Measurements from ENCODE around the gene TRAP1.
A peak's percentile ranks its signal among the peaks of the same experiment; 100 is the strongest.
"Not testable (repeated sequence)": the region's sequence is repeated elsewhere in the genome, so short reads cannot be mapped to it uniquely, and the experiment has no call there.

The TRAP1 gene

GRCh38 chr16:3664187-3664896, 53.0 kb downstream of the TRAP1 start:
- Mint-ChIP-seq H3K27ac (no peak overlapping the region), H3K9me3 (no peaks in the 10 kb centered on the region), H3K36me3 (peaks cover 42 to 65% of the 10 kb centered on the region in 2 donors)

DNA sequence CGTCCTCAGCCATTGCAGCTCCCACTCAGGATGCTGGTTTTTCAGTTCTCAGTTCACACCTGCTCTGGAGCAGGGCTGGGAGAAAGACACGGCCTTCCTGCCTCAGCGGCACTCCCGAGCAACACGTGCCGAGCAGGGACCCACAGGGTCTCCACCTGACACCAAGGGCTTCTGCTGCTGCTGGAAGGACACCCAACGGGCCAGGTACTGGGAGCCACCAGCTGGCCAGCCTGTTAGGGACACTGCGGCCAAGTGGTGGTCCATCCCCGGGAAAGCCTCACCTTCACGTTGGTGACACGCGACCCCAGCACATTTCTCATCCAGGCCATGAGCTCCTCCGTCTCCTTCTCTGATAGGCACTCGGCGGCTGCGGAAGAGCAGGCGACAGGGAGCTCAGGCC, 54.7 kb downstream of the TRAP1 start:
- Mint-ChIP-seq H3K27ac (no peak overlapping the region), H3K4me1 (peaks cover 3 to 4% of the 10 kb centered on the region in 2 donors), H3K9me3 (no peaks in the 10 kb centered on the region), H3K27me3 (no peaks in the 10 kb centered on the region), H3K4me3 (no peak overlapping the region), H3K36me3 (peaks cover 40 to 72% of the 10 kb centered on the region in 2 donors)
- ATAC-seq (replicated peaks) (no peak), DNase-seq (no peak)

More at GRCh38 chr16:3664187-3664896, 53.0 kb downstream of the TRAP1 start:
- DNase-seq (no peak), ATAC-seq (replicated peaks) (no peak)
- Mint-ChIP-seq H3K4me3 (no peak overlapping the region), H3K27me3 (no peaks in the 10 kb centered on the region), H3K4me1 (peaks cover 3 to 4% of the 10 kb centered on the region in 2 donors)

GRCh38 chr16:3661922-3662321, 55.4 kb downstream of the TRAP1 start:
- ATAC-seq (replicated peaks) (no peak), DNase-seq (no peak)
- H3K27ac Mint-ChIP-seq: peak overlapping the region; percentile 14
- no peak overlapping the region for H3K4me3 Mint-ChIP-seq
- peaks cover 6 to 8% of the 10 kb centered on the region in 2 donors for H3K4me1 Mint-ChIP-seq
- H3K36me3 Mint-ChIP-seq: peaks cover 42 to 75% of the 10 kb centered on the region in 2 donors
- H3K9me3 Mint-ChIP-seq: no peaks in the 10 kb centered on the region
- no peaks in the 10 kb centered on the region for H3K27me3 Mint-ChIP-seq

GRCh38 chr16:3661311-3661710, 56.0 kb downstream of the TRAP1 start:
- Mint-ChIP-seq H3K9me3 (no peaks in the 10 kb centered on the region), H3K4me3 (no peak overlapping the region), H3K27ac (peak overlapping the region; percentile 32), H3K27me3 (no peaks in the 10 kb centered on the region), H3K36me3 (peaks cover 45 to 75% of the 10 kb centered on the region in 2 donors), H3K4me1 (peaks cover 4 to 8% of the 10 kb centered on the region in 2 donors)
- no peak for ATAC-seq (replicated peaks)
- DNase-seq: no peak

DNA sequence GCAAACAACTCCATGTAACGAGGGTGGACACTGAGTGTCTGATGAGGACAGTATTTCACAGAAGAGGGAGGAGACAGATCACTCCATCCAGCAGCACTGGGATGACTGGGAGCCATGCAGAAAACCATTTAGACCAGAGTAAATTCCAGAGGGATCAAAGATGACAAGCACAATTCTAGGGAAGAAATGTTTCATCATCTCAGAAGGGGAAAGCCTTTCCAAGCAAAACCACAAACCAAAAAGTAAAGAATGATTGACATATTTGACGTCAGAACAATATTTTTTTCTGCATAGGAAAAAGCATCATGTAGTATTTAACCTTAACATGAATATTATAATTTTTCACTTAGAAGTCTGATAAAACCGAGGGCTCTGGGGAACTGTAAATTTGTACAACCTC, 58.1 kb downstream of the TRAP1 start:
- ATAC-seq (replicated peaks) (no peak), DNase-seq (no peak)
- Mint-ChIP-seq H3K27me3 (no peaks in the 10 kb centered on the region), H3K27ac (peak overlapping the region; percentile 78), H3K9me3 (no peaks in the 10 kb centered on the region), H3K36me3 (peaks cover 49 to 71% of the 10 kb centered on the region in 2 donors), H3K4me3 (no peak overlapping the region), H3K4me1 (peaks cover 4 to 10% of the 10 kb centered on the region in 2 donors)

DNA sequence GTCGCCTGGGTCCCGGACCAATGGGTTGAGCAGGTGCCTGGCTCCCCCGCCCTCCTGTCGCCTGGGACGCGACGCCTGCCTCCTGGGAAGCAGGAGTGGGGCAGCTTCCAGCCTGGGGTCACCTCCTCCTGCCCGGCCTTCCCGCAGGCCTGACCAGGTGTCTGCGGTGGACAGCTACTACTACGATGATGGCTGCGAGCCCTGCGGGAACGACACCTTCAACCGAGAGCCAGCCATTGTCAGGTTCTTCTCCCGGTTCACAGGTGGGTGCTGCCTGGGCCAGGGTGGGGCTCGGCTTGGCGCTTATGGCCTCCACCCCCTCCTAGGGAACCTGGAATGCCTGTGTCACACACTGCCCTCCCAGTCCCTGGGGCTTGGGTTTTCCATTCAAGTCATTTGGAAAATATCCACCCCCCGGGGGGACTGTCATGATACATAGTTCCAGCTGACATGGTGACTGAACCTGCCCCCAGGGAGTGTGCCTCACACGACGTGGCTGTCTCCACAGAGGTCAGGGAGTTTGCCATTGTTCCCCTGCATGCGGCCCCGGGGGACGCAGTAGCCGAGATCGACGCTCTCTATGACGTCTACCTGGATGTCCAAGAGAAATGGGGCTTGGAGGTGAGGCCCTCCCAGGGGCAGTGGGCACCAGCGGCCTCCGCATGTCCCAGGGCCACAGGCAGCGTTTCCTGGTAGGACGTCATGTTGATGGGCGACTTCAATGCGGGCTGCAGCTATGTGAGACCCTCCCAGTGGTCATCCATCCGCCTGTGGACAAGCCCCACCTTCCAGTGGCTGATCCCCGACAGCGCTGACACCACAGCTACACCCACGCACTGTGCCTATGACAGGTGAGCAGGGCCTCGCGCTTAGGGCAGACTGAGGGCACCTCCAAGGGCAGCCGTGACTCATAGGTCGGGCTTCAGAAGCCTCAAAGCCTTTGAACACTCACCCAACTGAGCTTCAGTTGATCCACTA, 60.5 kb downstream of the TRAP1 start:
- Mint-ChIP-seq H3K36me3 (peaks cover 47 to 68% of the 10 kb centered on the region in 2 donors), H3K9me3 (no peaks in the 10 kb centered on the region), H3K27ac (peak overlapping the region; percentile 47), H3K4me3 (no peak overlapping the region), H3K4me1 (peaks cover 5 to 14% of the 10 kb centered on the region in 2 donors), H3K27me3 (no peaks in the 10 kb centered on the region)
- DNase-seq: no peak
- ATAC-seq (replicated peaks): no peak

- not testable (repeated sequence) for H3K27me3 Mint-ChIP-seq; H3K4me3 Mint-ChIP-seq; ATAC-seq (replicated peaks); H3K9me3 Mint-ChIP-seq; DNase-seq
- Mint-ChIP-seq H3K36me3 (peaks cover 45 to 70% of the 10 kb centered on the region in 2 donors), H3K27ac (peak overlapping the region; percentile 59), H3K4me1 (peaks cover 9 to 14% of the 10 kb centered on the region in 2 donors)
These were observed 61.2 kb downstream of the TRAP1 start for GRCh38 chr16:3656160-3656490.

DNA sequence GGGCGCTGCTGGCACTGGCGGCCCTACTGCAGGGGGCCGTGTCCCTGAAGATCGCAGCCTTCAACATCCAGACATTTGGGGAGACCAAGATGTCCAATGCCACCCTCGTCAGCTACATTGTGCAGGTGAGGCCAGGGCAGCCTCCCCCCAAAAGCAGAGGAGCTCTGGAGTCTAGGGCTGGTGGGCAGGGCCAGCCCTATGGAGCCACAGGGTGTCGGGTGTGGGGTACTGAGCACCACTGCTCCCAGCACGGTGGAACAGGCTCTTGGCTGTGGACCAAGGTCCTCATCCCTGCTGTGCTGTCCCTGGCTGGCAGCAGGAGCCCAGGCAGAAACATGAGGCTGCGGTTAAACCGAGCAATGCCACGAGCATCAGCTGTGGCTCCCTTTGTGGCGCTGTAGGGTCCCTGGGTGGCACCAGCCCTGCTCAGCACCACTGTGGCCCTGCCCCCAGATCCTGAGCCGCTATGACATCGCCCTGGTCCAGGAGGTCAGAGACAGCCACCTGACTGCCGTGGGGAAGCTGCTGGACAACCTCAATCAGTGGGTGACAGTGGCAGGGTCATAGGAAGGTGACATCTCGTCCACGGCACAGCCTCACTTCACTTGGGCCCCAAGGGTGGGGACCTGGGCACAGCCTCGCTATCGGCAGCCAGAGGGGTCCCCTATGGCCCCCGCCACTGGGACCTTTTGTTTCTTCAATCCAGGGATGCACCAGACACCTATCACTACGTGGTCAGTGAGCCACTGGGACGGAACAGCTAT, 61.7 kb downstream of the TRAP1 start:
- Mint-ChIP-seq H3K36me3 (peaks cover 43 to 69% of the 10 kb centered on the region in 2 donors), H3K27ac (peak overlapping the region; percentile 59), H3K4me3 (no peak overlapping the region), H3K4me1 (peaks cover 9 to 14% of the 10 kb centered on the region in 2 donors), H3K9me3 (no peaks in the 10 kb centered on the region), H3K27me3 (no peaks in the 10 kb centered on the region)
- DNase-seq (no peak), ATAC-seq (replicated peaks) (no peak)

DNA sequence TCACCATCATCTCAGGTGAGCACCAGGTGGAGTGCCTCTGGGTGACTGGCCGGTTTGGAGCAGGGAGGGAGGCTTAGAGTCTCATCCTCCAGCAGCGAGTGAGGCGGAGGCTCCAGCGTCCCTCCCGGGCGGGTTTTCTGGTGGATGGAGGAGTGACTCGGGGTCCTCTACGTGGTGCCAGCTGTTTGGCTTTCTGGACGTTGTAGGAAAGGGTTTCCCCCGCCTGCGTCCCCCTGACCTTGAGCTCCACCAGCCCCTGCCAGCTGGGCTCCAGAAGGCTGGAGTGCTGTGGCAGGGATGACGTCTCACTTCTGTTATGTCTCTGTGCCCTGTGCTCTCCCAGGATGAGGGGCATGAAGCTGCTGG, 62.3 kb downstream of the TRAP1 start:
- Mint-ChIP-seq H3K9me3 (no peaks in the 10 kb centered on the region), H3K27me3 (no peaks in the 10 kb centered on the region), H3K36me3 (peaks cover 43 to 66% of the 10 kb centered on the region in 2 donors), H3K4me1 (peaks cover 9 to 14% of the 10 kb centered on the region in 2 donors), H3K27ac (no peak overlapping the region), H3K4me3 (no peak overlapping the region)
- no peak for ATAC-seq (replicated peaks)
- no peak for DNase-seq

- no peak within 1 kb of the TSS for H3K4me3 Mint-ChIP-seq
- peaks cover 39 to 63% of the 10 kb centered on the region in 2 donors for H3K36me3 Mint-ChIP-seq
- DNase-seq (peak; percentile 37), ATAC-seq (replicated peaks) (peak; percentile 78 to 85)
- H3K27me3 Mint-ChIP-seq: no peaks in the 10 kb centered on the region
- peaks cover 9 to 14% of the 10 kb centered on the region in 2 donors for H3K4me1 Mint-ChIP-seq
- peak within 1 kb of the TSS; percentile 25 for H3K27ac Mint-ChIP-seq
- H3K9me3 Mint-ChIP-seq: no peaks in the 10 kb centered on the region
These were observed 62.9 kb downstream of the TRAP1 start, which contains the start of gene DNASE1 for GRCh38 chr16:3654249-3654991. Gene DNASE1, plus strand, starts transcription at chr16:3654691. Its CDS starts 683 bp downstream, at chr16:3655374.

DNA sequence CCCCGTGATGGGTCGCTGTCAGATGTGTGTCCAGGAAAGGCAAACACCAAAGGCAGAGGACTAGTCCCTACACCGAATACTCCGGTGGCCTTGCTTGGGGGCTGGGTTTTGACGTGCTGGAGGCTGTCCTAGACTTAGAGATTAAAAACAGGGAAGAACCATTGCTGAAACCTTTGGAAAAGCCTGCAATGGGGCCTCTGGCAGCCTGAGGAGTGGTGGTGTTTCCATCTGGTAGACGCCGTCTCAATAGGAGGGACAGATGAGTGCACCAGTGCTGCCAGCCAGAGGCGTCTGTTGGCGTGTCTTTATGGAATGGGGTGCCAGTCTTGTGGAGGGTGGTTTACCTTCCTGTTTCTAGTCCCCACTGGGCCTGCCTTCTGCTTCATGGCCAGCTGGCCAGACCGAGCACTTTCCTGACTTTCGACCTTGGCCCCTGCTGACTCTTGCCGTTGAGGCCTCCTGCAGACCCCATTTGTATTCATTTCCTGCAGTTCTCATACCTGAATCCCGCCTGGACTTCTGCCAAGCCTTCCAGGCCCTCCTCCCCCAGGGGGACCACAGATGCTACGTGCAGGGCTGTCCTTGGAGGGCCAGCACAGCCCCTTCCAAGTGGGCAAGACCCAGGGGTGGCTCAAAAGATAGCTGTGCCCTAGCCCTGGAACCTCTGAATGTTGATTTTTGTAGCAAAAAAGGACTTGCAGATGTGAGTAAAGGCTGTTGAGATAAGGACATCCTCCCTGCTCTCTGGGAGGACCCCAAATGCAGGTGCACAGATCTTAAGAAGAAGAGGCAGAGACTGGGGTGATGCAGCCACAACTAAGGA, 64.7 kb downstream of the TRAP1 start:
- Mint-ChIP-seq H3K36me3 (peaks cover 32 to 50% of the 10 kb centered on the region in 2 donors), H3K27me3 (no peaks in the 10 kb centered on the region), H3K4me3 (no peak overlapping the region), H3K9me3 (no peaks in the 10 kb centered on the region), H3K4me1 (peaks cover 9 to 14% of the 10 kb centered on the region in 2 donors), H3K27ac (peak overlapping the region; percentile 33)
- DNase-seq (no peak), ATAC-seq (replicated peaks) (no peak)

DNA sequence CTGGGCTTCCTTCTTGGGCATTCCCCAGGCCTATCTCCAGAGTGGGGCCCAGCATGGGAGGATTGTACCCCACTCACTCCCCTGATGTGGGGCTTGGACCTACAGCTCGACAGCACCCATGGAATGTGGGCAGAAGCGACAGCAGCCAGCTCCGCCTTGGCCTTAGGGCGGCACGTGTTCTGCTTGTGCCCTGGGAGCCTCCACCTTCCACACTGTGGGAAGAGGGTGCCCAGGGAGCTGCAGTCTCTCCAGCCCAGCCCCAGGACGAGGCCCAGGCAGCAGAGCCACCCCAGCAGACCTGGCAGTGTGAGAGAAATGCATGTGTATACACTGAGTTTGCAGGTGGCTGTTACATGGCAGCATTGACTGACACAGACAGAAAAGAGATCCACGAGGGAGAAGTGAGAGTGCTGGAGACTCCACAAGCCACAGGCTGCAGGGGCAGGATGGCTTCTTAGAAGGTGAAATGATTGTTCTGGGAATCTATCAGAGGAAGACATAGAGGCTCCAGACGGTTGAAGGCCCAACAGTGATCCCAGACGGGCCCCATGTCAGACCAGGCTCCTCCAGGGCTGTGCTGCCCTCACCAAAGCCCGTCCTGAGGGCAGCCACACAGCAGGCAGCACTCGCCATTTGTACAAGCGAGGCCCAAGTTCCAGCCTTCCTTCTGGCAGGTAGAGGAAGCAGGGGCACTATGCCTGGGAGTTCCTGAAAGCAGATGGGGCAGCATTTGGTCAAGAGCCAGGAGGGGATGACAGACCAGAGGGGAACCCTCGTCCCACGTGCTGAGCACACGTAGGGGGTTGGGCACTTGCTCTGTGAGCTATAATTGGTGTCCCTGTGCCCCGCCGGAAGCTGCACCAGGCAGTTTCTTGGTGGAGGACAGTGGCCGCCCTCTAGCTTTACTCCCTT, 65.6 kb downstream of the TRAP1 start:
- ATAC-seq (replicated peaks) (no peak), DNase-seq (no peak)
- H3K4me3 Mint-ChIP-seq: no peak overlapping the region
- no peak overlapping the region for H3K27ac Mint-ChIP-seq
- no peaks in the 10 kb centered on the region for H3K27me3 Mint-ChIP-seq
- no peaks in the 10 kb centered on the region for H3K9me3 Mint-ChIP-seq
- H3K36me3 Mint-ChIP-seq: peaks cover 25 to 42% of the 10 kb centered on the region in 2 donors
- peaks cover 5 to 6% of the 10 kb centered on the region in 2 donors for H3K4me1 Mint-ChIP-seq
